NCI-H1436 (cell line): ENCODE data around the gene ATOH8.
"Not testable (repeated sequence)": the region's sequence is repeated elsewhere in the genome, so short reads cannot be mapped to it uniquely, and the experiment has no call there.

Experiments used
- DNase-seq: peaks from one replicate; lab custom pipeline; 2025; lab: John Stamatoyannopoulos, UW

Gene ATOH8

DNA sequence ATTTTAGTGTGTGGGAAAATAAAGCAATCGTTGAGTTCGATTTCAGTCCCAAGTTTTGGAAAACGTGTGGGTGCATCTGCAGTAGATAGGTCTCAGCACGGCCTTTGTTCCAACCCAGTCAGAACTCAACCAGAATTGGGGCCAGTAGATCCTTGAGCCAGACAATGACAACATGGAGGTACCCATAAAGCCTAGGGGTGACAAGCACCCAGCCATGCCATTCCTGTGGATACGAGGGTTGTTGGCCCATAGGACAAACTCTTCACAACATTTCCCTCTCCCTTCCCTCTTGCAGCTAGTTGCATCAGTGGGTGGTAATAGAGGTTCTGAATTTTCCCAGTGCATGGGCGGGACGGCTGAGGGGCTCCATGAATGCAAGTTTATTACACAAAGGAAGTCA lies 74.9 kb downstream of the ATOH8 start:
- DNase-seq, result no peak

DNA sequence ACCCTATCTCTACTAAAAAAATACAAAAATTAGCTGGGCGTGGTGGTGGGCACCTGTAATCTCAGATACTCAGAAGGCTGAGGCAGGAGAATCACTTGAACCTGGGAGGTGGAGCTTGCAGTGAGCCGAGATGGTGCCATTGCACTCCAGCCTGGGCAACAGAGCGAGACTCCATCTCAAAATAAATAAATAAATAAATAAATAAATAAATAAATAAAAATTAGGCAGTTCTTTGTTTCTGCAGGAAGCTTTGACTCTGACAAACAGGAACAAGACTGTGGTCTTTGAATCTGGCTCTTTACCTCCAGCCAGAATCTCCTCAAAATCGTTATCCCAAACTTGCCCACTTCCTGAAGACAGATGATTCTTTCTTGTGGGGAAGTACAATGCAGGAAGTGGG lies 75.6 kb downstream of the ATOH8 start:
- DNase-seq, result not testable (repeated sequence)

DNA sequence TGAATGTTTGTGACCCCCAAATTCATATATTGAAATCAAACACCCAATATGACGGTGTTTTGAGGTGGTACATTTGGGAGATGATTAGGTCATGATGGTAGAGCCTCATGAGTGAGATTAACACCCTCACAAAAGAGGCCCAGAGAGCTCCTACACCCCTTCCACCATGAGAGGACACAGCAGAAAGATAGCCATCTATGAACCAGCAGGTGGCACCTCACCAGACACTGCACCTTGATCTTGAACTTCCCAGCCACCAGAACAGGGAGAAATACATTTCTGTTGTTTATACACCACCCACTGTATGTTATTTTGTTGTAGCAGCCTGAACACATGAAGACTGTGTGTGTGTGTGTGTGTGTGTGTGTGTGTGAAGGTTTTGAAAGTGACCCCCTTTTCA lies 76.9 kb downstream of the ATOH8 start:
- DNase-seq, result no peak

GRCh38 chr2:85831735-85832134 lies 77.9 kb downstream of the ATOH8 start:
- DNase-seq, result no peak

GRCh38 chr2:85834466-85834865 lies 80.7 kb downstream of the ATOH8 start:
- no peak for DNase-seq
